Psoas muscle (tissue), 8 donors: ENCODE measurements around the gene CLUH. TPM values are rescaled to one million over a fixed set of nuclear protein-coding genes. Genes with fewer than 3 reads are reported as not detected.

Experiments used
- ATAC-seq, 4 donors: fragments of 200-7000 bp; cut with Tn5 transposase; one replicate each; pipeline ENCODE4 v1.9.1; 2020; ENCODE audit warnings: moderate library complexity in 3 of 4, mild to moderate bottlenecking in 2 of 4
- DNase-seq, 2 donors: peaks; one replicate each; pipeline ENCODE4 v3.0.0-alpha.2; 2020
- H3K27ac ChIP-seq: fragments of 200-600 bp; one replicate; pipeline ENCODE4 v1.8.0; 2022
- H3K27me3 ChIP-seq, 3 donors: fragments of 200-600 bp in 1 of 3; one replicate each; pipeline versions ENCODE4 v1.6.1 to v1.8.0; 2013 to 2022; ENCODE audit warnings: low read length in 2 of 3, mild to moderate bottlenecking in 2 of 3, moderate library complexity in 1 of 3; ENCODE audit not compliant: insufficient read depth in 3 of 3
- H3K36me3 ChIP-seq, 2 donors: fragments of 200-600 bp in 1 of 2; one replicate each; pipeline versions ENCODE4 v1.6.1 to v1.8.0; 2013 to 2022; ENCODE audit warnings: low read depth in 1 of 2, mild to moderate bottlenecking in 1 of 2, moderate library complexity in 1 of 2; ENCODE audit not compliant: insufficient read depth in 1 of 2
- H3K4me1 ChIP-seq: fragments of 200-600 bp; one replicate; pipeline ENCODE4 v1.8.0; 2022
- H3K4me3 ChIP-seq: fragments of 200-600 bp; one replicate; pipeline ENCODE4 v1.8.0; 2022; ENCODE audit warnings: mild to moderate bottlenecking
- H3K9me3 ChIP-seq: fragments of 200-600 bp; one replicate; pipeline ENCODE4 v1.8.0; 2022
- CTCF ChIP-seq: fragments of 200-600 bp; IDR thresholded peaks from one replicate; pipeline ENCODE4 v1.8.0; 2022; ENCODE audit warnings: antibody characterized with exemption
- WGBS, 3 donors: extraction: QIAGEN DNeasy Blood & Tissue Kit; methylation state at CpG; one replicate each; pipeline versions ENCODE4 v1.1.6 to v1.1.7; 2013; 5-methylcytosine and 5-hydroxymethylcytosine counted together
- intact Hi-C, 2 donors: fragments of 100-400 bp; cut with DNase I; formaldehyde crosslinking; loops; one replicate each; pipeline versions ENCODE4 v1.11.0 to v1.14.2; 2022
- polyA plus RNA-seq, 3 donors: library from polyadenylated mRNA; stranded (reverse); fragments of 200-250 nt; gene quantifications; one replicate each; pipeline ENCODE4 v1.2.3, GENCODE V29; 2013
- total RNA-seq, 4 donors: library from RNA; stranded (reverse); fragmentation: NEBNext Ultra II Directional in 2 of 4; extraction: Animal tissue kit (Norgen Biotek cat#: 25700) in 2 of 4; gene quantifications; one replicate each; pipeline versions ENCODE4 v1.2.1 to v1.2.4, GENCODE V29; 2021 to 2023
- donor health status: healthy with polysubstance abuse.
- donor health status: DM: no; HTN: no; CAD: no; lungs with moderate emphysema.
- donor health status: Bipolar disorder and iron deficiency.
- donor health status: healthy.
- donor health status: DM: yes; HTN: yes; CAD: no.
- donor health status: DM: no; HTN: no; CAD: no.
- donor health status: DM: no; HTN: no; CAD: no.
- donor health status: DM: yes; HTN: yes; CAD: no.

CLUH gene
- total and polyA plus RNA-seq, 7 donors, result 92.2 to 218 (median 121) TPM

DNA sequence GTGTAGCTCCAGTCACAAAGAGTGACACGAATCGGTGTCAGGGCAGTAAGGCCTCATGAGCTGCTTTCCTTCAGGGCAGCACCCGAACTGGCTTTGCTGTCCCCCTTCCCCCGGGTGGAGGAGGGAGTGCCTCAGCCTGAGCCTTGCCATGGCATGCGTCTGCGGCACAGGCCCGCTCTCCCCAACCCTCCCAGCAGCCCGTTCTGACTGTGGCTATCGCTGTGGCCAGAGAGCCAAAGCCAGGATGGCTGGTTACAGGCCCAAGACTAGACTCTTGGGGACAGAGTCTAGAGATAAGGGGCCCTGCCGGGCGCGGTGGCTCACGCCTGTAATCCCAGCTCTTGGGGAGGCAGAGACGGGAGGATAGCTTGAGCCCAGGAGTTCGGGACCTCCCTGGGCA, 25.9 kb downstream of the CLUH start:
- Histone ChIP-seq H3K9me3 (no peaks in the 10 kb centered on the region), H3K36me3 (peaks cover 0 to 55% of the 10 kb centered on the region in 2 donors), H3K27me3 (no peaks in the 10 kb centered on the region), H3K4me3 (no peak overlapping the region), H3K4me1 (peaks cover 38% of the 10 kb centered on the region), H3K27ac (peak overlapping the region; percentile 73)
- peak in 1 of 2 donors; percentile 56 for DNase-seq
- 71 to 86% (median 71%) methylated on average over 15 of the region's 15 CpGs for WGBS, 3 donors
- no peak for TF ChIP-seq CTCF
- intact Hi-C loops, result loop anchor here (2.0 kb wide), 1 partner anchor 21 kb away; no protein-coding TSS in a partner anchor
- peak in 3 of 4 donors; percentile 2 to 7 (median 4) for ATAC-seq

GRCh38 chr17:2684549-2684948, 27.0 kb downstream of the CLUH start:
- WGBS, 3 donors, result 81 to 90% (median 81%) methylated on average over 18 of the region's 18 CpGs
- Histone ChIP-seq H3K4me1 (peaks cover 38% of the 10 kb centered on the region), H3K27me3 (no peaks in the 10 kb centered on the region), H3K36me3 (peaks cover 0 to 58% of the 10 kb centered on the region in 2 donors), H3K9me3 (no peaks in the 10 kb centered on the region), H3K4me3 (no peak overlapping the region), H3K27ac (no peak overlapping the region)
- TF ChIP-seq CTCF, result no peak
- intact Hi-C loops, result no loop called here
- DNase-seq, result no peak
- no peak for ATAC-seq

GRCh38 chr17:2683912-2684311, 27.7 kb downstream of the CLUH start:
- no peak for TF ChIP-seq CTCF
- peaks cover 0 to 61% of the 10 kb centered on the region in 2 donors for H3K36me3 ChIP-seq
- H3K27ac ChIP-seq, result no peak overlapping the region
- intact Hi-C loops, result no loop called here
- DNase-seq (no peak), ATAC-seq (no peak)
- H3K4me3 ChIP-seq, result no peak overlapping the region
- H3K9me3 ChIP-seq, result no peaks in the 10 kb centered on the region
- no peaks in the 10 kb centered on the region for H3K27me3 ChIP-seq
- 62 to 71% (median 70%) methylated on average over 8 of the region's 8 CpGs for WGBS, 3 donors
- H3K4me1 ChIP-seq, result peaks cover 34% of the 10 kb centered on the region

- no peak for TF ChIP-seq CTCF
- no peak for DNase-seq
- Histone ChIP-seq H3K27me3 (no peaks in the 10 kb centered on the region), H3K9me3 (no peaks in the 10 kb centered on the region), H3K36me3 (peaks cover 0 to 77% of the 10 kb centered on the region in 2 donors), H3K27ac (no peak overlapping the region), H3K4me3 (no peak overlapping the region), H3K4me1 (peaks cover 18% of the 10 kb centered on the region)
- intact Hi-C loops, result no loop called here
- ATAC-seq, result no peak
- 74 to 81% (median 80%) methylated on average over 3 of the region's 3 CpGs for WGBS, 3 donors
Measured at GRCh38 chr17:2682176-2682938, 29.2 kb downstream of the CLUH start.
